Progenitor cell of endocrine pancreas (in vitro differentiated cells): ENCODE measurements around the gene NFATC2. TPM values are rescaled to one million over a fixed set of nuclear protein-coding genes. Genes with fewer than 3 reads are reported as not detected.

Source experiments
- DNase-seq: peaks from one replicate; pipeline ENCODE4 v3.0.0; 2021; ENCODE audit warnings: low spot score; ENCODE audit not compliant: unreplicated experiment
- H3K27ac Mint-ChIP-seq: 2 replicates; pipeline ENCODE4 v1.8.0; 2021; ENCODE audit warnings: mild to moderate bottlenecking, moderate library complexity, mixed read lengths
- H3K27me3 Mint-ChIP-seq: 2 replicates; pipeline ENCODE4 v1.8.0; 2021; ENCODE audit warnings: mixed read lengths
- H3K36me3 Mint-ChIP-seq: 2 replicates; pipeline ENCODE4 v1.8.0; 2022; ENCODE audit warnings: mixed read lengths; ENCODE audit not compliant: insufficient read depth
- H3K4me1 Mint-ChIP-seq: 2 replicates; pipeline ENCODE4 v1.8.0; 2021; ENCODE audit warnings: low read depth, mixed read lengths
- H3K4me3 Mint-ChIP-seq: 2 replicates; pipeline ENCODE4 v1.8.0; 2021; ENCODE audit warnings: low read depth, mild to moderate bottlenecking, moderate library complexity, mixed read lengths
- H3K9me3 Mint-ChIP-seq: 2 replicates; pipeline ENCODE4 v1.8.0; 2021; ENCODE audit warnings: low read depth, mixed read lengths
- total RNA-seq: library from RNA; stranded (reverse); gene quantifications from 2 replicates; pipeline ENCODE4 v1.2.1, GENCODE V29; 2021
- TF ChIP-seq, protein P1 (sequence below): fragments of 200-600 bp; sonication (generic); IDR thresholded peaks from one replicate; pipeline ENCODE4 v1.5.0; 2021; ENCODE audit warnings: antibody characterized with exemption, mild to moderate bottlenecking; ENCODE audit not compliant: unreplicated experiment

NFATC2 gene
- total RNA-seq, 1 donor from 2014 or later, result 11.2 TPM

DNA sequence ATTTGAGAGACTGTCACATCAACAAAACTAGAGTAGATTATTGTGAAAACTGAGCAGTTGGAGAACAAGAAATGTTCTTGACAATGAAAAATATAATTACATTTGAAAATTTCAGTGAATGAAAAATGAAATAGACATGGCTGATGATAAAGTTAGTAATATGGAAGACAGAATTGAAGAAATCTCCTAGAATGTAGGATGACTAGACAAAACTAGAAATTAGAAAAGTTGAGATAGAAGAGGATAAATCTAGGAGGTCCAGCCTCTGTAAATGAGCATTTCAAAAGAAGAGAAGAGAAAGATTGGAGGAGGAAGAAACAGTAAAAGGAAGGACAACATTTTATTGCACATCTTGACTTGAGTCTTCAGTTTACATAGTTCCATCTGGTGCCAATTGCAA, 178.7 kb downstream of the NFATC2 start:
- TF ChIP-seq, protein P1, sequence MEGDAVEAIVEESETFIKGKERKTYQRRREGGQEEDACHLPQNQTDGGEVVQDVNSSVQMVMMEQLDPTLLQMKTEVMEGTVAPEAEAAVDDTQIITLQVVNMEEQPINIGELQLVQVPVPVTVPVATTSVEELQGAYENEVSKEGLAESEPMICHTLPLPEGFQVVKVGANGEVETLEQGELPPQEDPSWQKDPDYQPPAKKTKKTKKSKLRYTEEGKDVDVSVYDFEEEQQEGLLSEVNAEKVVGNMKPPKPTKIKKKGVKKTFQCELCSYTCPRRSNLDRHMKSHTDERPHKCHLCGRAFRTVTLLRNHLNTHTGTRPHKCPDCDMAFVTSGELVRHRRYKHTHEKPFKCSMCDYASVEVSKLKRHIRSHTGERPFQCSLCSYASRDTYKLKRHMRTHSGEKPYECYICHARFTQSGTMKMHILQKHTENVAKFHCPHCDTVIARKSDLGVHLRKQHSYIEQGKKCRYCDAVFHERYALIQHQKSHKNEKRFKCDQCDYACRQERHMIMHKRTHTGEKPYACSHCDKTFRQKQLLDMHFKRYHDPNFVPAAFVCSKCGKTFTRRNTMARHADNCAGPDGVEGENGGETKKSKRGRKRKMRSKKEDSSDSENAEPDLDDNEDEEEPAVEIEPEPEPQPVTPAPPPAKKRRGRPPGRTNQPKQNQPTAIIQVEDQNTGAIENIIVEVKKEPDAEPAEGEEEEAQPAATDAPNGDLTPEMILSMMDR, result no peak
- no peak for DNase-seq
- H3K9me3 Mint-ChIP-seq, result peaks cover 11% of the 10 kb centered on the region
- no peak overlapping the region for H3K4me3 Mint-ChIP-seq
- H3K36me3 Mint-ChIP-seq, result peaks cover 1% of the 10 kb centered on the region
- H3K27ac Mint-ChIP-seq, result no peak overlapping the region
- no peaks in the 10 kb centered on the region for H3K4me1 Mint-ChIP-seq
- H3K27me3 Mint-ChIP-seq, result peaks cover 18% of the 10 kb centered on the region

DNA sequence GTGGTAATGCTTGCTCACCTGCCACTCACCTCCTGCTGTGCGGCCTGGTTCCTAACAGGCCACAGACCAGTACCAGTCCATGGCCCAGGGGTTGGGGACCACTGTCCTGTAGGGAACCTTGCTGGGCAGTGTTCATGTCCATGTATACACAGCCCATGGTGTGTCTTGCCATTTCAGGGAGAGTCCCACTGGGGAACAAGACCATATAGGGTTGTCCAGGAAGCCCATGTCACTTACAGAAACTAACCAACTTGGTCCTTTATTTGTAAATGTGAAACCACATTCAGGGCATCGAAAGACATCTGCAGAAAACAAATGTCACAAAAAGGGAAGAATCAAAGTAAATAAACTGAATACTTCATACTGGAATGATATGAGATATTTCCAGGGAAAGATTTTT, 179.1 kb downstream of the NFATC2 start:
- Mint-ChIP-seq H3K9me3 (peaks cover 11% of the 10 kb centered on the region), H3K36me3 (peaks cover 1% of the 10 kb centered on the region), H3K4me3 (no peak overlapping the region), H3K4me1 (no peaks in the 10 kb centered on the region), H3K27ac (no peak overlapping the region), H3K27me3 (peaks cover 16% of the 10 kb centered on the region)
- DNase-seq, result no peak
- TF ChIP-seq, protein P1, result no peak

DNA sequence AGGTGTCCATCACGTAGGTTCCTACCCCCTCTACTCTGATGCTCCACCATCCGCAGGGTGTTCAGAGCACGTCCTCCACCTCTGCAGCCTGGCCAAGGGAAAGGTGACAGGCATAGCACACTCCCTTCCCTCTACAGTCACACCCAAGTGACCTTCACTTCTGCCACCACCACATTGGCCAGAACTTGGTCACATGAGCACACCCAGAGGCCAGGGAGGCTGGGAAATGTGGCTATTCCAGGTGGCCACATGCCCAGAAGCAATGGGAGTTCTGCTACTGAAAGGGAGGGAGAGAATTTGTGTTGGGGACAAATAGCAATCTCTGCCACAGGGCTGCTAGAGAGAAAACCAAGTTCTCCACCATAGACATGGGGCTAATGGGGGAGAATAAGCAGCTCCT, 180.3 kb downstream of the NFATC2 start:
- H3K9me3 Mint-ChIP-seq, result peaks cover 11% of the 10 kb centered on the region
- TF ChIP-seq, protein P1, result no peak
- peaks cover 1% of the 10 kb centered on the region for H3K36me3 Mint-ChIP-seq
- peaks cover 12% of the 10 kb centered on the region for H3K27me3 Mint-ChIP-seq
- DNase-seq, result no peak
- no peak overlapping the region for H3K4me3 Mint-ChIP-seq
- no peak overlapping the region for H3K27ac Mint-ChIP-seq
- no peaks in the 10 kb centered on the region for H3K4me1 Mint-ChIP-seq

DNA sequence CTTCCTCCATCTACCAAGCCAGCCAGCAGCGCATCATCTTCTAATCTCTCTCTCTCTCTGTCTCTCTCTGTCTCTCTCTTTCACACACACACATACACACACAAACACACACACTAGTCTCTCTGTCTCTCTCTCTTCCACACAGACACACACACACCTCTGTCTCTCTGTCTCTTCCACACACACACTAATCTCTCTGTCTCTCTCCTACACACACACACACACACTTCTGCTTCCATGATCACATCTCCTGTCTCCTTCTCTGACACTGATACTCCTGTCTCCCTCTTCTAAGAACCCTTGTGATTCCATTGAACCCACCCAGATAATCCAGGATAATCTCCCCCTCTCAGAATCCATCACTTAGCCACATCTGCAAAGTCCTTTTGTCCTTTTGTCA, 181.3 kb downstream of the NFATC2 start:
- no peak overlapping the region for H3K4me3 Mint-ChIP-seq
- H3K27ac Mint-ChIP-seq, result no peak overlapping the region
- DNase-seq, result no peak
- H3K27me3 Mint-ChIP-seq, result peaks cover 7% of the 10 kb centered on the region
- H3K36me3 Mint-ChIP-seq, result peaks cover 1% of the 10 kb centered on the region
- no peaks in the 10 kb centered on the region for H3K4me1 Mint-ChIP-seq
- TF ChIP-seq, protein P1, result no peak
- H3K9me3 Mint-ChIP-seq, result peaks cover 11% of the 10 kb centered on the region

DNA sequence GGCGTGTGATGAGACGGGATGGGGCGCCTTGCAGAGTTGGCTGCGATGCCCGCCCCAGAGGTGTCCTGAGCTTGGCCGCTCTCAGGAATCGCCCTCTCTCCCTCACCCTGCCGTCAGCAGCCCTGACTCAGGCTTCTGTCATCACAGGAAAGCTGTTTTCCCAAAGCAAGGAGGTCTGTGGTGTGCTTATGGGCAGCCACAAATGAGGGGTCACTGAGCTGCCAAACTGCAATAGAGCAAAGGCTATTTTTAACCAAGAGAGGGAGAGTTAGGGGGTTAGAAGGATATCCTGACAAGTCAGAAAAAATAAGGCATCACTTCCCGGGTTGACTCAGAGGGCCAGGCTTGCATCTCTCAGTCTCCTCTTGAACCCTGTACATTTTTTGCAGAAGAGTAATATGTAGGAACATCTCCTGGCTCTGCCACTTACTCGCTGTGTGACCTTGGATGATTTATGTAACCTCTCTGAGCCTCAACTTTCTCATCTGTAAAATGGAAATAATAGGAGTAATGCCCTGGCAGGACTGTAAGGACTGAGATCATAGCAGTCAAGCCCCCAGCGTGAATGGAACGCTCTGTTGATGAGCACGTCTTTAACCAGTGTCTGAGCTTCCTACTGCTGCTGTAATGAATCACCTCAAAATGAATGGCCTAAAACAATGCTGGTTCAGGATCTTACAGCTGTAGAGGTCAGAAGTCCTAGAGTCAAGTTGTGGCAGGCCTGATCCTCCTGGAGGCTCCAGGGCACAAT, 181.9 kb downstream of the NFATC2 start:
- Mint-ChIP-seq H3K36me3 (peaks cover 1% of the 10 kb centered on the region), H3K9me3 (peaks cover 11% of the 10 kb centered on the region), H3K4me3 (no peak overlapping the region), H3K4me1 (no peaks in the 10 kb centered on the region), H3K27me3 (peaks cover 7% of the 10 kb centered on the region), H3K27ac (no peak overlapping the region)
- DNase-seq, result no peak
- TF ChIP-seq, protein P1, result no peak
